DOHH2 (cell line): Measurements from ENCODE around the gene OLFM1.

ENCODE experiments used
- H3F3A ChIP-seq: fragments of 200-600 bp; sonication (generic), shearing (Covaris generic); 2 replicates; pipeline ENCODE4 v1.6.0; 2016; ENCODE audit warnings: antibody characterized with exemption, mild to moderate bottlenecking; ENCODE audit not compliant: control insufficient read depth, insufficient read depth
- H3K27ac ChIP-seq: fragments of 200-600 bp; sonication (generic); 2 replicates; pipeline ENCODE4 v1.5.1; 2014; ENCODE audit warnings: low read depth, mild to moderate bottlenecking, low read length, moderate library complexity
- H3K27me3 ChIP-seq: fragments of 200-600 bp; sonication (generic); 2 replicates; pipeline ENCODE4 v1.6.1; 2014; ENCODE audit warnings: mild to moderate bottlenecking, low read length, mixed read lengths; ENCODE audit not compliant: control insufficient read depth
- H3K36me3 ChIP-seq: fragments of 200-600 bp; sonication (generic); 2 replicates; pipeline ENCODE4 v1.6.1; 2014; ENCODE audit warnings: mild to moderate bottlenecking, low read length, moderate library complexity, mixed read lengths; ENCODE audit not compliant: control insufficient read depth
- H3K4me1 ChIP-seq: fragments of 200-600 bp; sonication (generic); 2 replicates; pipeline ENCODE4 v1.6.1; 2014; ENCODE audit warnings: mild to moderate bottlenecking, low read length, mixed read lengths; ENCODE audit not compliant: control insufficient read depth
- H3K4me2 ChIP-seq: fragments of 200-600 bp; sonication (generic); 2 replicates; pipeline ENCODE4 v1.6.0; 2014; ENCODE audit warnings: mild to moderate bottlenecking, low read length, moderate library complexity
- H3K4me3 ChIP-seq: fragments of 200-600 bp; sonication (generic); 2 replicates; pipeline ENCODE4 v1.5.1; 2014; ENCODE audit warnings: mild to moderate bottlenecking, low read length, mixed read lengths
- H3K79me2 ChIP-seq: fragments of 200-600 bp; sonication (generic); 2 replicates; pipeline ENCODE4 v1.6.1; 2014; ENCODE audit warnings: mild to moderate bottlenecking, low read length, mixed read lengths; ENCODE audit not compliant: control insufficient read depth
- H3K9me2 ChIP-seq: fragments of 200-600 bp; sonication (generic); replicated peaks from 2 replicates; pipeline ENCODE4 v1.6.1; 2014; ENCODE audit warnings: mild to moderate bottlenecking, low read length, mixed read lengths; ENCODE audit not compliant: control insufficient read depth
- H3K9me3 ChIP-seq: fragments of 200-600 bp; sonication (generic); 2 replicates; pipeline ENCODE4 v1.6.1; 2014; ENCODE audit warnings: antibody characterized with exemption, low read length, mixed read lengths; ENCODE audit not compliant: control insufficient read depth, insufficient read depth
- H4K20me1 ChIP-seq: fragments of 200-600 bp; sonication (generic); 2 replicates; pipeline ENCODE4 v1.6.0; 2014; ENCODE audit warnings: low read depth, mild to moderate bottlenecking, antibody characterized with exemption, low read length, moderate library complexity; ENCODE audit not compliant: control insufficient read depth, insufficient read depth
- EZH2phosphoT487 ChIP-seq: fragments of 200-600 bp; sonication (generic); IDR thresholded peaks from 2 replicates; pipeline ENCODE4 v1.6.1; 2017; ENCODE audit warnings: borderline replicate concordance, mild to moderate bottlenecking, antibody characterized with exemption, low read length, moderate library complexity, mixed read lengths
- TF ChIP-seq, protein P1 (sequence below): fragments of 200-600 bp; sonication (generic); IDR thresholded peaks from one replicate; pipeline ENCODE4 v1.5.1; 2014; ENCODE audit warnings: antibody characterized with exemption, mild to moderate bottlenecking, low read depth, low read length; ENCODE audit not compliant: poor library complexity, severe bottlenecking

OLFM1 gene

GRCh38 chr9:135039266-135039870 lies 48.1 kb upstream of the OLFM1 start:
- no peaks in the 10 kb centered on the region for H3K4me1 ChIP-seq
- no peak overlapping the region for H3K4me2 ChIP-seq
- no peak overlapping the region for H3K4me3 ChIP-seq
- H3K9me2 ChIP-seq, result no peaks in the 10 kb centered on the region
- no peaks in the 10 kb centered on the region for H4K20me1 ChIP-seq
- no peaks in the 10 kb centered on the region for H3K9me3 ChIP-seq
- no peaks in the 10 kb centered on the region for H3F3A ChIP-seq
- no peaks in the 10 kb centered on the region for H3K79me2 ChIP-seq
- TF ChIP-seq, protein P1, sequence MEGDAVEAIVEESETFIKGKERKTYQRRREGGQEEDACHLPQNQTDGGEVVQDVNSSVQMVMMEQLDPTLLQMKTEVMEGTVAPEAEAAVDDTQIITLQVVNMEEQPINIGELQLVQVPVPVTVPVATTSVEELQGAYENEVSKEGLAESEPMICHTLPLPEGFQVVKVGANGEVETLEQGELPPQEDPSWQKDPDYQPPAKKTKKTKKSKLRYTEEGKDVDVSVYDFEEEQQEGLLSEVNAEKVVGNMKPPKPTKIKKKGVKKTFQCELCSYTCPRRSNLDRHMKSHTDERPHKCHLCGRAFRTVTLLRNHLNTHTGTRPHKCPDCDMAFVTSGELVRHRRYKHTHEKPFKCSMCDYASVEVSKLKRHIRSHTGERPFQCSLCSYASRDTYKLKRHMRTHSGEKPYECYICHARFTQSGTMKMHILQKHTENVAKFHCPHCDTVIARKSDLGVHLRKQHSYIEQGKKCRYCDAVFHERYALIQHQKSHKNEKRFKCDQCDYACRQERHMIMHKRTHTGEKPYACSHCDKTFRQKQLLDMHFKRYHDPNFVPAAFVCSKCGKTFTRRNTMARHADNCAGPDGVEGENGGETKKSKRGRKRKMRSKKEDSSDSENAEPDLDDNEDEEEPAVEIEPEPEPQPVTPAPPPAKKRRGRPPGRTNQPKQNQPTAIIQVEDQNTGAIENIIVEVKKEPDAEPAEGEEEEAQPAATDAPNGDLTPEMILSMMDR, result no peak
- TF ChIP-seq EZH2phosphoT487, result no peak
- no peaks in the 10 kb centered on the region for H3K27me3 ChIP-seq
- H3K36me3 ChIP-seq, result no peaks in the 10 kb centered on the region
- H3K27ac ChIP-seq, result no peak overlapping the region

DNA sequence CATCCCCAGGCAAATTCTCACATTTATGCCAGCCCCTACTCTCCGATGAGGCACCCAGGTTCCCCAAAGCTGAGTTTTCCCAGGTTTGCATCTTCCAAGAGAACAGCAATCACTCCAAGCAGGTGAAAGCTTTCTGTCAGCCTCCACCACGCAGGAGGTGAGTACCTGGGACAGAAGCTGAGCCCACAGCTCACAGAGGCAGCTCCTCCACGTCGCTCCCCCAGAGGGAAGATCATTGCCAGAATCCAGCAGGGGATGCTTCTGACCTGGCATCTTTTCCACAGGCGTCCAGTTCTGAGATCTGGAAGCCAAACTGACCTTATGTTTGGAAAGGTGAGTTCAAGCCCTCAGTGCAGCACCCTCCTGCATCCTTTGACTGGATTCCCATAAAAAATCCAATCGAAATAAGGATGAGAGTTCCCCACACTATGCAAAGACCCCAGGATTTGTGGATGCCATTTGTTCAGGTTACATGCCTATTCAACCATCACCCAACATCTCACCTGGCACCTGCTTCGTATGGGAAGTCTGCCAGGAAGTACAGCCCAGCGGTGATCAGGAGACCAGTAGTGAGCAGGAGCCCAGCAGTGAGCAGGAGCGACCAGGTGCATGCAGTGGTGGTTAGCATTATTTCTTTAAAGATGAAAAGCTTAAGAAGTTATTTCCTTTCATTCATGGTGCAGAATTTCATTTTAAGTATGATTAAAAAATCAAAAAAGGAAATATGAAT lies 47.4 kb upstream of the OLFM1 start:
- H3F3A ChIP-seq, result no peaks in the 10 kb centered on the region
- no peaks in the 10 kb centered on the region for H3K9me3 ChIP-seq
- no peak overlapping the region for H3K4me3 ChIP-seq
- no peaks in the 10 kb centered on the region for H3K9me2 ChIP-seq
- H3K79me2 ChIP-seq, result no peaks in the 10 kb centered on the region
- no peaks in the 10 kb centered on the region for H3K27me3 ChIP-seq
- no peaks in the 10 kb centered on the region for H3K36me3 ChIP-seq
- H3K27ac ChIP-seq, result no peak overlapping the region
- no peaks in the 10 kb centered on the region for H3K4me1 ChIP-seq
- H4K20me1 ChIP-seq, result no peaks in the 10 kb centered on the region
- H3K4me2 ChIP-seq, result no peak overlapping the region
- TF ChIP-seq, protein P1, result no peak
- no peak for TF ChIP-seq EZH2phosphoT487

DNA sequence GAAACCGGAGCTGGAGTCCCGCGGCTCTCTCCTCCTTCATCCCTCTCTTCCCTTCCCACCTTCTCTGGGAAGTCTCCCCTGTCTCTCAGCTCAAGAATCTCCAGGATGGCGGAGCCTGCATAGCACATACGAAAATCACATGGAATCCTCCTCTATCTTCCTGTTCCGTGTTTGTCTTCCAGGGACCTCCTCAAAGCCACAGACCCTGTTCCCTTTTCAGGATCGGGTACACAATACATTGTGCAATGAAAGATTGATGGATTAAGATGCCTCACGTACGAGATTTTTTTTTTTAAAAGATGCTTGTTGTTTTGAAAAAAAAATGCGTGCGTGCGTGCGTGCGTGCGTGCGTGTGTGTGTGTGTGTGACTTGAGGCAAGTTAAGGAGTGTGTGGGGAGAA lies 46.6 kb upstream of the OLFM1 start:
- TF ChIP-seq, protein P1, result no peak
- no peak for TF ChIP-seq EZH2phosphoT487
- no peak overlapping the region for H3K4me3 ChIP-seq

More for the DNA sequence above, 46.6 kb upstream of the OLFM1 start:
- Histone ChIP-seq H3K4me1 (no peaks in the 10 kb centered on the region), H3K4me2 (no peak overlapping the region), H3K27me3 (no peaks in the 10 kb centered on the region), H3K36me3 (no peaks in the 10 kb centered on the region), H3K79me2 (no peaks in the 10 kb centered on the region), H4K20me1 (no peaks in the 10 kb centered on the region), H3F3A (no peaks in the 10 kb centered on the region), H3K9me2 (no peaks in the 10 kb centered on the region), H3K9me3 (no peaks in the 10 kb centered on the region), H3K27ac (no peak overlapping the region)
